HepG2 (cell line): ENCODE results near the gene CALY. TPM values are rescaled to one million over a fixed set of nuclear protein-coding genes. Genes with fewer than 3 reads are reported as not detected.

Experiments used
- ARID4A ChIP-seq: sonication (generic); formaldehyde crosslinking; IDR thresholded peaks from 2 replicates; pipeline ENCODE4 v1.5.0; 2020; ENCODE audit warnings: mild to moderate bottlenecking, missing genetic modification reagents, borderline replicate concordance
- HNRNPUL1 ChIP-seq: fragments of 200-400 bp; formaldehyde crosslinking; IDR thresholded peaks from 2 replicates; pipeline ENCODE4 v1.6.1; 2017; ENCODE audit warnings: low read depth, mild to moderate bottlenecking, low read length, moderate library complexity
- KDM5B ChIP-seq: sonication (generic); formaldehyde crosslinking; IDR thresholded peaks from 2 replicates; pipeline ENCODE4 v1.4.0; 2020; ENCODE audit warnings: missing genetic modification reagents, mild to moderate bottlenecking, borderline replicate concordance
- MED1 ChIP-seq: sonication (generic); formaldehyde crosslinking; IDR thresholded peaks from 2 replicates; pipeline ENCODE4 v1.4.0; 2020; ENCODE audit warnings: missing genetic modification reagents
- MTA1 ChIP-seq: sonication (generic); formaldehyde crosslinking; IDR thresholded peaks from 2 replicates; pipeline ENCODE4 v1.4.0; 2020; ENCODE audit warnings: missing genetic modification reagents, mild to moderate bottlenecking, borderline replicate concordance
- MXI1 ChIP-seq: IDR thresholded peaks from 3 replicates; pipeline ENCODE4 v1.6.1; 2012; ENCODE audit warnings: low read depth, low read length, inconsistent platforms, borderline replicate concordance
- REPIN1 ChIP-seq: sonication (generic); formaldehyde crosslinking; IDR thresholded peaks from 2 replicates; pipeline ENCODE4 v1.8.0; 2022; ENCODE audit warnings: missing genetic modification reagents, low read depth, mild to moderate bottlenecking, borderline replicate concordance
- SKI ChIP-seq: fragments of 450-650 bp; IDR thresholded peaks from one replicate; pipeline ENCODE4 v1.6.1; 2018; ENCODE audit warnings: mild to moderate bottlenecking; ENCODE audit not compliant: partially characterized antibody
- SP5 ChIP-seq: IDR thresholded peaks from 2 replicates; pipeline ENCODE4 v1.6.1; 2016; ENCODE audit warnings: low read depth, borderline replicate concordance
- ZIK1 ChIP-seq: sonication (generic); formaldehyde crosslinking; IDR thresholded peaks from 2 replicates; pipeline ENCODE4 v1.5.0; 2020; ENCODE audit warnings: mild to moderate bottlenecking, low read depth, missing genetic modification reagents, borderline replicate concordance
- ZMAT5 ChIP-seq: sonication (generic); formaldehyde crosslinking; IDR thresholded peaks from 2 replicates; pipeline ENCODE4 v1.5.0; 2020; ENCODE audit warnings: mild to moderate bottlenecking, low read depth, missing genetic modification reagents, borderline replicate concordance
- ZNF225 ChIP-seq: sonication (generic); formaldehyde crosslinking; IDR thresholded peaks from 2 replicates; pipeline ENCODE4 v1.4.0; 2020; ENCODE audit warnings: mild to moderate bottlenecking, missing genetic modification reagents
- ZNF296 ChIP-seq: sonication (generic); formaldehyde crosslinking; conservative IDR thresholded peaks from 2 replicates; pipeline ENCODE4 v1.5.0; 2020; ENCODE audit warnings: mild to moderate bottlenecking, missing genetic modification reagents
- ZNF33A ChIP-seq: sonication (generic); formaldehyde crosslinking; IDR thresholded peaks from 2 replicates; pipeline ENCODE4 v1.5.1; 2020; ENCODE audit warnings: missing genetic modification reagents, mild to moderate bottlenecking, moderate library complexity, borderline replicate concordance
- ZNF432 ChIP-seq: sonication (generic); formaldehyde crosslinking; IDR thresholded peaks from 2 replicates; pipeline ENCODE4 v1.5.0; 2020; ENCODE audit warnings: missing genetic modification reagents, mild to moderate bottlenecking, borderline replicate concordance
- ZNF670 ChIP-seq: sonication (generic); formaldehyde crosslinking; IDR thresholded peaks from 2 replicates; pipeline ENCODE4 v1.8.0; 2022; ENCODE audit warnings: mild to moderate bottlenecking, missing genetic modification reagents, borderline replicate concordance
- ZNF724P ChIP-seq: sonication (generic); formaldehyde crosslinking; IDR thresholded peaks from 2 replicates; pipeline ENCODE4 v1.8.0; 2022; ENCODE audit warnings: missing genetic modification reagents, borderline replicate concordance
- ZNF800 ChIP-seq: sonication (generic); formaldehyde crosslinking; IDR thresholded peaks from 2 replicates; pipeline ENCODE4 v1.4.0; 2020; ENCODE audit warnings: missing genetic modification reagents
- polyA plus RNA-seq, 8 experiments: library from polyadenylated mRNA; depleted of rRNA in 3 of 8; stranded (reverse) in 7 of 8; unstranded in 1 of 8; fragments of >200 nt; fragmentation: Illumina TruSeq in 4 of 8; extraction: Trizol in 4 of 8; gene quantifications; 2 replicates each; pipeline versions ENCODE4 v1.2.1 to v1.2.3, GENCODE V29; 2011 to 2016; ENCODE audit warnings: low read depth in 4 of 8, missing spikeins in 1 of 8, mixed read lengths in 1 of 8; ENCODE audit not compliant: insufficient read depth in 1 of 8
- total RNA-seq, 5 experiments: library from RNA; depleted of rRNA; stranded (reverse); fragments of >200 nt; fragmentation: Illumina TruSeq; extraction: Trizol; gene quantifications; 2 replicates each; pipeline ENCODE4 v1.2.3, GENCODE V29; 2016; ENCODE audit warnings: low read depth in 1 of 5

The CALY gene
- total and polyA plus RNA-seq, 2 of the 13 experiments (the other 11 are each of a cell fraction or from before 2014, with no cell fraction given), result 0.08 TPM; not detected in 1

GRCh38 chr10:133358162-133358924 lies 21.6 kb upstream of the CALY start (continued):
- peak; percentile 46 for TF ChIP-seq ARID4A (CRISPR knock-in tag)
- TF ChIP-seq MTA1 (CRISPR knock-in tag), result peak; percentile 68; the same call in 1 of the 2 replicates
- TF ChIP-seq ZNF432 (CRISPR knock-in tag), result no peak
- TF ChIP-seq SP5, result 0 out of 2 replicates have a peak, but pooled peaks have one; percentile 3
- TF ChIP-seq ZNF33A, result peak; percentile 91; the same call in 1 of the 2 replicates
- TF ChIP-seq MXI1, result peak; percentile 34; the same call in 1 of the 3 replicates
- TF ChIP-seq KDM5B (CRISPR knock-in tag), result peak; percentile 58; the same call in 1 of the 2 replicates
- TF ChIP-seq HNRNPUL1, result no peak
- TF ChIP-seq ZNF296 (CRISPR knock-in tag), result peak; percentile 62
- 0 out of 2 replicates have a peak, but pooled peaks have one; percentile 14 for TF ChIP-seq ZNF800 (CRISPR knock-in tag)
- TF ChIP-seq ZNF724P (CRISPR knock-in tag), result peak; percentile 33; the same call in 1 of the 2 replicates
- no peak for TF ChIP-seq ZMAT5 (CRISPR knock-in tag)
- 0 out of 2 replicates have a peak, but pooled peaks have one; percentile 44 for TF ChIP-seq ZNF670
- TF ChIP-seq SKI, result no peak
- 0 out of 2 replicates have a peak, but pooled peaks have one; percentile 23 for TF ChIP-seq REPIN1
- peak; percentile 56 for TF ChIP-seq ZNF225 (CRISPR knock-in tag)
- TF ChIP-seq ZIK1 (CRISPR knock-in tag), result peak; percentile 36; the same call in 1 of the 2 replicates
- 0 out of 2 replicates have a peak, but pooled peaks have one; percentile 7 for TF ChIP-seq MED1
